GM19099 (cell line): Measurements from ENCODE around the gene TPRKB.

Experiments
- POLR2A ChIP-seq: IDR thresholded peaks from 3 replicates; pipeline ENCODE4 v1.6.1; 2011; ENCODE audit warnings: low read depth; ENCODE audit not compliant: insufficient read length; ENCODE audit errors: extremely low read depth

TPRKB gene

GRCh38 chr2:73746877-73747208 lies 9.7 kb upstream of the TPRKB start:
- no peak for TF ChIP-seq POLR2A

- no peak for TF ChIP-seq POLR2A
Measured at GRCh38 chr2:73746015-73746876, 9.1 kb upstream of the TPRKB start.

- no peak for TF ChIP-seq POLR2A
Measured at GRCh38 chr2:73740767-73741166, 3.6 kb upstream of the TPRKB start.

GRCh38 chr2:73739101-73739500 lies 2.0 kb upstream of the TPRKB start:
- TF ChIP-seq POLR2A = no peak

GRCh38 chr2:73736378-73736777 lies 767 bp downstream of the TPRKB start:
- no peak for TF ChIP-seq POLR2A

GRCh38 chr2:73730810-73731209 lies 6.3 kb downstream of the TPRKB start:
- no peak for TF ChIP-seq POLR2A

GRCh38 chr2:73728711-73729110 lies 8.4 kb downstream of the TPRKB start:
- no peak for TF ChIP-seq POLR2A

- no peak for TF ChIP-seq POLR2A
Measured at GRCh38 chr2:73728043-73728442, 9.1 kb downstream of the TPRKB start.

- TF ChIP-seq POLR2A = no peak
Measured at GRCh38 chr2:73718851-73719621, 18.1 kb downstream of the TPRKB start.

GRCh38 chr2:73718421-73718820 lies 18.7 kb downstream of the TPRKB start:
- TF ChIP-seq POLR2A = no peak

- no peak for TF ChIP-seq POLR2A
Measured at GRCh38 chr2:73717251-73717606, 19.9 kb downstream of the TPRKB start.

- no peak for TF ChIP-seq POLR2A
Measured at GRCh38 chr2:73716543-73717250, 20.4 kb downstream of the TPRKB start.

- TF ChIP-seq POLR2A = no peak
Measured at GRCh38 chr2:73714091-73714490, 23.1 kb downstream of the TPRKB start.

- TF ChIP-seq POLR2A = no peak
Measured at GRCh38 chr2:73708527-73708926, 28.6 kb downstream of the TPRKB start.

GRCh38 chr2:73707636-73708035 lies 29.5 kb downstream of the TPRKB start:
- TF ChIP-seq POLR2A = no peak

- TF ChIP-seq POLR2A = no peak
Measured at GRCh38 chr2:73707058-73707457, 30.1 kb downstream of the TPRKB start.
